ENCODE measurements around the gene CENPH. TPM values are rescaled to one million over a fixed set of nuclear protein-coding genes. Genes with fewer than 3 reads are reported as not detected.

The CENPH gene
- total RNA-seq, 1 donor from 2014 or later = 5.0 TPM

DNA sequence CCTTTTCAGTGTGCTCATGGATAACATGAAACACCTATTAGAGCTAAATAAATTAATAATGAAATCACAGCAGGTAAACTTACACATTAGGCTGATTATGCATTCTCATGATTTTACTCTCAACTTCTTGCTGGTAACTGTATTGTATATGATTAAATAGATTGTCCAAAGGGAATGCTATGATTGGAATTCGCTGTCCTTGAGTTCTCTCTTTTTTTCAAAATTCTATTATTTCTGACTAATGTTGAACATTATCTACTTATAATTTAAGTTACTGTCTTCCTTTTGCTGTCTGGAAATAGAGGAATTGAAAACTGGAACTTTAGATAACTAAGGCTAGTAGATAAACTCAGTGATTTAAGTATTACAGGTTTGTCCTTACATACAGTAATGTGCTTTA lies 13.1 kb downstream of the CENPH start:
- Histone ChIP-seq H3K4me1 (ENCODE audit: insufficient read depth, low read length) (no peaks in the 10 kb centered on the region), H3K79me2 (ENCODE audit: insufficient read depth, low read length) (no peaks in the 10 kb centered on the region), H3K4me3 (ENCODE audit: insufficient read depth, low read depth, low read length) (no peak overlapping the region), H3K9me3 (ENCODE audit: insufficient read depth, low read depth, low read length) (no peaks in the 10 kb centered on the region), H3K4me2 (ENCODE audit: low read length) (no peak overlapping the region), H4K20me1 (ENCODE audit: insufficient read depth, low read length) (no peaks in the 10 kb centered on the region), H3K27me3 (ENCODE audit: insufficient read depth, low read length) (no peaks in the 10 kb centered on the region), H3K9ac (ENCODE audit: low read length) (no peak overlapping the region), H3K36me3 (ENCODE audit: insufficient read depth, low read length) (peaks cover 2% of the 10 kb centered on the region), H2AFZ (ENCODE audit: low read depth, low read length) (no peak overlapping the region), H3K27ac (ENCODE audit: low read depth, low read length) (no peak overlapping the region)
- TF ChIP-seq, protein P1, sequence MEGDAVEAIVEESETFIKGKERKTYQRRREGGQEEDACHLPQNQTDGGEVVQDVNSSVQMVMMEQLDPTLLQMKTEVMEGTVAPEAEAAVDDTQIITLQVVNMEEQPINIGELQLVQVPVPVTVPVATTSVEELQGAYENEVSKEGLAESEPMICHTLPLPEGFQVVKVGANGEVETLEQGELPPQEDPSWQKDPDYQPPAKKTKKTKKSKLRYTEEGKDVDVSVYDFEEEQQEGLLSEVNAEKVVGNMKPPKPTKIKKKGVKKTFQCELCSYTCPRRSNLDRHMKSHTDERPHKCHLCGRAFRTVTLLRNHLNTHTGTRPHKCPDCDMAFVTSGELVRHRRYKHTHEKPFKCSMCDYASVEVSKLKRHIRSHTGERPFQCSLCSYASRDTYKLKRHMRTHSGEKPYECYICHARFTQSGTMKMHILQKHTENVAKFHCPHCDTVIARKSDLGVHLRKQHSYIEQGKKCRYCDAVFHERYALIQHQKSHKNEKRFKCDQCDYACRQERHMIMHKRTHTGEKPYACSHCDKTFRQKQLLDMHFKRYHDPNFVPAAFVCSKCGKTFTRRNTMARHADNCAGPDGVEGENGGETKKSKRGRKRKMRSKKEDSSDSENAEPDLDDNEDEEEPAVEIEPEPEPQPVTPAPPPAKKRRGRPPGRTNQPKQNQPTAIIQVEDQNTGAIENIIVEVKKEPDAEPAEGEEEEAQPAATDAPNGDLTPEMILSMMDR (IDR thresholded peaks at IDR 0.05; ENCODE audit: insufficient read depth, low read depth, low read length) = no peak
- TF ChIP-seq EZH2 (IDR thresholded peaks at IDR 0.05; ENCODE audit: insufficient read depth, low read length) = no peak
- no peaks in the 10 kb centered on the region for H3K36me3 Mint-ChIP-seq (ENCODE audit: low read depth, unreplicated experiment)
- peaks cover 7% of the 10 kb centered on the region for H3K4me1 Mint-ChIP-seq (ENCODE audit: low read depth, unreplicated experiment)
- DNase-seq (ENCODE audit: low read depth) = no peak
- no peaks in the 10 kb centered on the region for H3K9me3 Mint-ChIP-seq (ENCODE audit: unreplicated experiment)
- H3K27ac Mint-ChIP-seq (ENCODE audit: unreplicated experiment) = peak overlapping the region; percentile 11
- H3K4me3 Mint-ChIP-seq (ENCODE audit: unreplicated experiment) = no peak overlapping the region
- no peaks in the 10 kb centered on the region for H3K27me3 Mint-ChIP-seq (ENCODE audit: low read depth, unreplicated experiment)
- FAIRE-seq = no peak

DNA sequence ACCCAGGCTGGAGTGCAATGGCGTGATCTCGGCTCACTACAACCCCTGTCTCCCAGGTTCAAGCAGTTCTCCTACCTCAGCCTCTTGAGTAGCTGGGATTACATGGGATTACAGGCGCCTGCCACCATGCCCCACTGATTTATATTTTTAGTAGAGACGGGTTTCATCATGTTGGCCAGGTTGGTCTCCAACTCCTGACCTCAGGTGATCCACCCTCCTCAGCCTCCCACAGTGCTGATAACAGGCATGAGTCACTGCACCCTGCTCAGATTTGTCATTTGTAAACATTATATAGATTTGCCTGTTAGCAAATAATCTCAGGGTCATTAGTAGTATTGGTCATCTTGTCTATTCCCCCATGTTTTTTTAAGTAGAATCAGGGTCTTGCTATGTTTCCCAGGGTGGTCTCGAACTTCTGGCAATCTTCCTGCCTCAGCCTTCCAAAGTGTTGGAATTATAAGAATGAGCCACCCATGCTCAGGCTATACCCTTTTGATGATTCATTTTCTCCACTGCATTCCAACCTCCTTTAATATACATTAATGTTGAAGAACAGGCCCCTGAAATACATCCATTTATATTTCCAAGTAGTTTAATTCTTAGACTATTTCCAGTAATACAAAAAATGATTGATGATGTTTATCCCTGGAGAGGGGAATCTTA lies 17.3 kb downstream of the CENPH start:
- TF ChIP-seq EZH2 (IDR thresholded peaks at IDR 0.05; ENCODE audit: insufficient read depth, low read length) = no peak
- TF ChIP-seq, protein P1 (IDR thresholded peaks at IDR 0.05; ENCODE audit: insufficient read depth, low read depth, low read length) = no peak
- Mint-ChIP-seq H3K27me3 (ENCODE audit: low read depth, unreplicated experiment) (no peaks in the 10 kb centered on the region), H3K4me3 (ENCODE audit: unreplicated experiment) (no peak overlapping the region), H3K27ac (ENCODE audit: unreplicated experiment) (no peak overlapping the region), H3K9me3 (ENCODE audit: unreplicated experiment) (no peaks in the 10 kb centered on the region), H3K36me3 (ENCODE audit: low read depth, unreplicated experiment) (no peaks in the 10 kb centered on the region), H3K4me1 (ENCODE audit: low read depth, unreplicated experiment) (peaks cover 7% of the 10 kb centered on the region)
- Histone ChIP-seq H3K9me3 (ENCODE audit: insufficient read depth, low read depth, low read length) (no peaks in the 10 kb centered on the region), H4K20me1 (ENCODE audit: insufficient read depth, low read length) (no peaks in the 10 kb centered on the region), H3K9ac (ENCODE audit: low read length) (no peak overlapping the region), H3K27ac (ENCODE audit: low read depth, low read length) (no peak overlapping the region), H2AFZ (ENCODE audit: low read depth, low read length) (no peak overlapping the region), H3K27me3 (ENCODE audit: insufficient read depth, low read length) (no peaks in the 10 kb centered on the region), H3K36me3 (ENCODE audit: insufficient read depth, low read length) (peaks cover 2% of the 10 kb centered on the region), H3K79me2 (ENCODE audit: insufficient read depth, low read length) (no peaks in the 10 kb centered on the region), H3K4me1 (ENCODE audit: insufficient read depth, low read length) (no peaks in the 10 kb centered on the region), H3K4me2 (ENCODE audit: low read length) (peak overlapping the region; percentile 25), H3K4me3 (ENCODE audit: insufficient read depth, low read depth, low read length) (no peak overlapping the region)
- no peak for DNase-seq (ENCODE audit: low read depth)
- no peak for FAIRE-seq

DNA sequence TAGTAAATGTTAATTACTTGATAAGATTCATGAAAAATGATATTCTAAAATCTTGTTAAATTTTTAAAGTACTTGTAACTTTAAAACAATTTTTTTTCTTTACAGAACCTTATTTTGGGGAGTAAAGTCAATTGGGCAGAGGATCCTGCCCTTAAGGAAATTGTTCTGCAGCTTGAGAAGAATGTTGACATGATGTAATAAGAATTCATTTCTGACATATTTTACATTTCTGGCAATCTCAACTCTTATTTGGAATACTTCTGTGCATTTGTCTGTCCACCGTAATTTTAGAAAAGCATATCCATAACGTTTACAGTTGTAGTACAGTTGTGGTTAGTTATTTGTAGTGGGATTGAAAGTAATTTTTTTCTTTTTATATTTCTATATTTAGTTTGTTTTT lies 20.2 kb downstream of the CENPH start:
- no peaks in the 10 kb centered on the region for H3K36me3 ChIP-seq (ENCODE audit: insufficient read depth, low read length)
- Mint-ChIP-seq H3K36me3 (ENCODE audit: low read depth, unreplicated experiment) (no peaks in the 10 kb centered on the region), H3K4me3 (ENCODE audit: unreplicated experiment) (no peak overlapping the region), H3K27me3 (ENCODE audit: low read depth, unreplicated experiment) (no peaks in the 10 kb centered on the region), H3K27ac (ENCODE audit: unreplicated experiment) (no peak overlapping the region), H3K9me3 (ENCODE audit: unreplicated experiment) (no peaks in the 10 kb centered on the region), H3K4me1 (ENCODE audit: low read depth, unreplicated experiment) (peaks cover 7% of the 10 kb centered on the region)
- H3K9me3 ChIP-seq (ENCODE audit: insufficient read depth, low read depth, low read length) = no peaks in the 10 kb centered on the region
- H2AFZ ChIP-seq (ENCODE audit: low read depth, low read length) = no peak overlapping the region
- TF ChIP-seq EZH2 (IDR thresholded peaks at IDR 0.05; ENCODE audit: insufficient read depth, low read length) = no peak
- TF ChIP-seq, protein P1 (IDR thresholded peaks at IDR 0.05; ENCODE audit: insufficient read depth, low read depth, low read length) = no peak
- H3K79me2 ChIP-seq (ENCODE audit: insufficient read depth, low read length) = no peaks in the 10 kb centered on the region
- no peak overlapping the region for H3K4me2 ChIP-seq (ENCODE audit: low read length)
- peaks cover 6% of the 10 kb centered on the region for H3K4me1 ChIP-seq (ENCODE audit: insufficient read depth, low read length)
- H3K4me3 ChIP-seq (ENCODE audit: insufficient read depth, low read depth, low read length) = no peak overlapping the region
- no peak for DNase-seq (ENCODE audit: low read depth)
- H3K27me3 ChIP-seq (ENCODE audit: insufficient read depth, low read length) = no peaks in the 10 kb centered on the region
- no peak for FAIRE-seq
- no peaks in the 10 kb centered on the region for H4K20me1 ChIP-seq (ENCODE audit: insufficient read depth, low read length)
- no peak overlapping the region for H3K27ac ChIP-seq (ENCODE audit: low read depth, low read length)
- no peak overlapping the region for H3K9ac ChIP-seq (ENCODE audit: low read length)
